H1 (cell line): ENCODE results near the gene TSPAN32. TPM values are rescaled to one million over a fixed set of nuclear protein-coding genes. Genes with fewer than 3 reads are reported as not detected.

ENCODE experiments used
- CHD2 ChIP-seq: IDR thresholded peaks from 2 replicates; pipeline ENCODE4 v1.6.1; 2012; ENCODE audit warnings: low read length, improper control_type of control experiment
- KDM4A ChIP-seq: IDR thresholded peaks from one replicate; pipeline ENCODE4 v1.7.1; 2012; ENCODE audit warnings: low read depth, mild to moderate bottlenecking, moderate library complexity, low read length, inconsistent platforms; ENCODE audit not compliant: severe bottlenecking
- NANOG ChIP-seq: IDR thresholded peaks from 2 replicates; pipeline ENCODE4 v1.6.1; 2011; ENCODE audit warnings: low read length, low read depth, mild to moderate bottlenecking, inconsistent platforms; ENCODE audit not compliant: insufficient read depth, poor library complexity, severe bottlenecking
- USF2 ChIP-seq: IDR thresholded peaks from 2 replicates; pipeline ENCODE4 v1.6.1; 2011; ENCODE audit warnings: low read length, improper control_type of control experiment
- polyA plus RNA-seq, 7 experiments: library from polyadenylated mRNA; depleted of rRNA in 3 of 7; stranded (reverse) in 5 of 7; unstranded in 2 of 7; fragments of >200 nt in 5 of 7; fragments of 200-250 nt in 2 of 7; gene quantifications; 1 replicate in 5 of 7; 2 replicates in 1 of 7; 4 replicates in 1 of 7; pipeline versions ENCODE4 v1.2.1 to v1.2.3, GENCODE V29; 2011 to 2013; ENCODE audit warnings: missing spikeins in 2 of 7, mixed read lengths in 2 of 7
- total RNA-seq: library from RNA; stranded (reverse); fragmentation: NEBNext Ultra II Directional; extraction: Animal tissue kit (Norgen Biotek cat#: 25700); gene quantifications from 2 replicates; pipeline ENCODE4 v1.2.1, GENCODE V29; 2021
- TF ChIP-seq, protein P1 (sequence below): IDR thresholded peaks from 2 replicates; pipeline ENCODE4 v1.6.1; 2012; ENCODE audit warnings: inconsistent platforms

The TSPAN32 gene
- total and polyA plus RNA-seq, 2 of the 8 experiments (the other 6 are each of a cell fraction or from before 2014, with no cell fraction given) = not detected

GRCh38 chr11:2256293-2256913 lies 45.4 kb upstream of the TSPAN32 start (continued):
- TF ChIP-seq, protein P1, sequence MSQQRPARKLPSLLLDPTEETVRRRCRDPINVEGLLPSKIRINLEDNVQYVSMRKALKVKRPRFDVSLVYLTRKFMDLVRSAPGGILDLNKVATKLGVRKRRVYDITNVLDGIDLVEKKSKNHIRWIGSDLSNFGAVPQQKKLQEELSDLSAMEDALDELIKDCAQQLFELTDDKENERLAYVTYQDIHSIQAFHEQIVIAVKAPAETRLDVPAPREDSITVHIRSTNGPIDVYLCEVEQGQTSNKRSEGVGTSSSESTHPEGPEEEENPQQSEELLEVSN = no peak
- TF ChIP-seq USF2 (no peak), NANOG (no peak), KDM4A (no peak), CHD2 (no peak)
- TF ChIP-seq, all 59 proteins: peak for 0
